K562 (cell line): ENCODE data around the gene ZBTB48. TPM values are rescaled to one million over a fixed set of nuclear protein-coding genes. Genes with fewer than 3 reads are reported as not detected.

Source experiments
- BRD9 ChIP-seq: fragments of 450-650 bp; IDR thresholded peaks from 2 replicates; pipeline ENCODE4 v1.6.1; 2018; ENCODE audit warnings: low read depth; ENCODE audit not compliant: partially characterized antibody
- C11orf30 ChIP-seq: fragments of 450-650 bp; IDR thresholded peaks from 2 replicates; pipeline ENCODE4 v1.6.1; 2016; ENCODE audit warnings: low read depth, mild to moderate bottlenecking
- CHD4 ChIP-seq: fragments of 200-600 bp; sonication (generic); IDR thresholded peaks from 3 replicates; pipeline ENCODE4 v1.6.1; 2012; ENCODE audit warnings: low read depth, mild to moderate bottlenecking, mixed read lengths, low read length, inconsistent platforms; ENCODE audit not compliant: insufficient read depth, insufficient replicate concordance, poor library complexity, severe bottlenecking
- E2F1 ChIP-seq: sonication (generic); formaldehyde crosslinking; IDR thresholded peaks from 2 replicates; pipeline ENCODE4 v1.8.1; 2023; ENCODE audit warnings: mild to moderate bottlenecking, missing genetic modification reagents, moderate library complexity
- HNRNPK ChIP-seq: fragments of 200-400 bp; formaldehyde crosslinking; IDR thresholded peaks from one replicate; pipeline ENCODE4 v1.6.1; 2018; ENCODE audit warnings: mild to moderate bottlenecking, low read depth, low read length; ENCODE audit not compliant: poor library complexity, severe bottlenecking
- KDM2B ChIP-seq: fragments of 250-450 bp; sonication (Bioruptor Pico); IDR thresholded peaks from 2 replicates; pipeline ENCODE4 v1.8.0; 2021; ENCODE audit warnings: mild to moderate bottlenecking, moderate library complexity
- KHSRP ChIP-seq: fragments of 450-650 bp; IDR thresholded peaks from 2 replicates; pipeline ENCODE4 v1.6.1; 2017
- POU5F1 ChIP-seq: fragments of 150-350 bp; IDR thresholded peaks from 2 replicates; pipeline ENCODE4 v1.6.1; 2014; ENCODE audit warnings: borderline replicate concordance, low read length, low read depth, mild to moderate bottlenecking; ENCODE audit not compliant: partially characterized antibody
- PTRF ChIP-seq: fragments of 450-650 bp; IDR thresholded peaks from 2 replicates; pipeline ENCODE4 v1.6.1; 2016; ENCODE audit warnings: mild to moderate bottlenecking, missing genetic modification characterization, missing compliant biosample characterization
- RBFOX2 ChIP-seq: fragments of 200-400 bp; formaldehyde crosslinking; IDR thresholded peaks from 2 replicates; pipeline ENCODE4 v1.6.1; 2017; ENCODE audit warnings: low read depth, mild to moderate bottlenecking, low read length, moderate library complexity
- SLC30A9 ChIP-seq: fragments of 250-450 bp; sonication (Bioruptor Pico); IDR thresholded peaks from 2 replicates; pipeline ENCODE4 v1.8.0; 2022; ENCODE audit warnings: mild to moderate bottlenecking, moderate library complexity
- SMC3 ChIP-seq: conservative IDR thresholded peaks from 2 replicates; pipeline ENCODE4 v1.6.1; 2011; ENCODE audit warnings: low read depth, low read length, improper control_type of control experiment; ENCODE audit not compliant: insufficient read depth
- STAT5A ChIP-seq: IDR thresholded peaks from 2 replicates; pipeline ENCODE4 v1.6.1; 2012; ENCODE audit warnings: low read length, inconsistent platforms, borderline replicate concordance
- TCF3 ChIP-seq: sonication (generic); formaldehyde crosslinking; IDR thresholded peaks from 2 replicates; pipeline ENCODE4 v1.4.0; 2020; ENCODE audit warnings: mild to moderate bottlenecking, missing genetic modification reagents
- TGIF2 ChIP-seq: sonication (generic); formaldehyde crosslinking; IDR thresholded peaks from 2 replicates; pipeline ENCODE4 v1.8.1; 2022; ENCODE audit warnings: mild to moderate bottlenecking, missing genetic modification reagents, moderate library complexity
- ZC3H8 ChIP-seq: fragments of 450-650 bp; IDR thresholded peaks from 2 replicates; pipeline ENCODE4 v1.6.1; 2017
- ZNF3 ChIP-seq: fragments of 250-450 bp; sonication (Bioruptor Pico); IDR thresholded peaks from 2 replicates; pipeline ENCODE4 v1.5.0; 2021; ENCODE audit warnings: mild to moderate bottlenecking, moderate library complexity
- ZNF384 ChIP-seq: IDR thresholded peaks from 2 replicates; pipeline ENCODE4 v1.6.1; 2012; ENCODE audit warnings: low read depth, low read length, improper control_type of control experiment
- ZNF398 ChIP-seq: fragments of 250-450 bp; sonication (Bioruptor Pico); IDR thresholded peaks from 2 replicates; pipeline ENCODE4 v1.8.0; 2021; ENCODE audit warnings: moderate library complexity, mild to moderate bottlenecking, inconsistent platforms
- ZNF507 ChIP-seq: conservative IDR thresholded peaks from 2 replicates; pipeline ENCODE4 v1.6.1; 2017; ENCODE audit warnings: missing genetic modification characterization, missing compliant biosample characterization
- ZNF57 ChIP-seq: fragments of 450-650 bp; formaldehyde crosslinking; IDR thresholded peaks from 2 replicates; pipeline ENCODE4 v1.4.0; 2020; ENCODE audit warnings: mild to moderate bottlenecking, moderate library complexity
- polyA plus RNA-seq, 8 experiments: library from polyadenylated mRNA; depleted of rRNA in 4 of 8; stranded (reverse) in 5 of 8; unstranded in 3 of 8; fragments of >200 nt; fragmentation: Nextera tagmentation in 2 of 8; fragmentation: Illumina TruSeq in 1 of 8; extraction: Ambion mirVana in 2 of 8; extraction: Trizol in 1 of 8; gene quantifications; 2 replicates each; pipeline versions ENCODE4 v1.2.1 to v1.2.3, GENCODE V29; 2011 to 2014; ENCODE audit warnings: inconsistent platforms in 1 of 8, missing spikeins in 1 of 8
- total RNA-seq, 7 experiments: library from RNA; depleted of rRNA in 6 of 7; stranded (reverse); fragments of >200 nt in 6 of 7; fragmentation: Illumina TruSeq in 2 of 7; extraction: Trizol in 2 of 7; gene quantifications; 2 replicates each; pipeline versions ENCODE4 v1.2.1 to v1.2.3, GENCODE V29; 2011 to 2021; ENCODE audit warnings: low replicate concordance in 1 of 7

ZBTB48 gene
- total and polyA plus RNA-seq, 9 of the 15 experiments (the other 6 are each of a cell fraction or from before 2014, with no cell fraction given) = 1.9 to 66.9 (median 29.5) TPM

- no peak for TF ChIP-seq ZNF398 (CRISPR knock-in tag)
- TF ChIP-seq STAT5A = no peak
- no peak for TF ChIP-seq CHD4
- TF ChIP-seq C11orf30 = no peak; the same call in 1 of the 2 replicates
- TF ChIP-seq HNRNPK = no peak
- no peak for TF ChIP-seq SLC30A9 (CRISPR knock-in tag)
- TF ChIP-seq SMC3 = no peak
- no peak; the same call in 1 of the 2 replicates for TF ChIP-seq TGIF2 (CRISPR knock-in tag)
- TF ChIP-seq TCF3 (CRISPR knock-in tag) = no peak
- no peak for TF ChIP-seq BRD9
- no peak for TF ChIP-seq POU5F1
- no peak for TF ChIP-seq ZC3H8
- TF ChIP-seq ZNF57 = no peak
- TF ChIP-seq ZNF507 (tag) = no peak
- no peak; the same call in 1 of the 2 replicates for TF ChIP-seq E2F1 (CRISPR knock-in tag)
- TF ChIP-seq KHSRP = no peak
- peak; percentile 93 for TF ChIP-seq RBFOX2
- TF ChIP-seq KDM2B (CRISPR knock-in tag) = peak; percentile 92
- TF ChIP-seq ZNF3 (CRISPR knock-in tag) = no peak
- TF ChIP-seq ZNF384 = no peak
- no peak for TF ChIP-seq PTRF (tag)
Measured at GRCh38 chr1:6602669-6603237, 23.0 kb downstream of the ZBTB48 start, which contains the start of gene KLHL21 (continued).
